Measurements from ENCODE around the gene MYH1. TPM values are rescaled to one million over a fixed set of nuclear protein-coding genes. Genes with fewer than 3 reads are reported as not detected.

The MYH1 gene
- polyA plus RNA-seq, 3 donors, result 0.03 TPM; not detected in 2

DNA sequence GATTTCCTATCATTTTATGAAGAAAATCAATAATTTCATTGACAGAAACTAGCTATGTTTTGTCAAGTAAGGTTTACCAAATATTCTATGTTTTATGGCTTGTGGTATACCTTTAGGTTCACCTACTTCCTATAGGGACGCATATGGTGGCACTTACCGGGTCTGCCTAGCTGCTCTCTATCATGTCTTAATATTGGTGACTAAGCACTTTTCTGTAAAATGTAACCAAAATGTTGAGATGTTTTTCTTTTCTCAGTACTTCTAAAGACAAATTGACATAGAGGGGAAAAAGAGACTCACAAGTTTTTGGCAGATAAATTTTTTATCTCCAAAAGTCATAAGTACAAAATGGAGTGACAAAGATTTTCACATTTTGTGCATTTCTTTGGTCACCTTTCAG, 26.3 kb downstream of the MYH1 start:
- no peak for DNase-seq (ENCODE audit: low read depth in 3 of 3, low spot score in 2 of 3)

DNA sequence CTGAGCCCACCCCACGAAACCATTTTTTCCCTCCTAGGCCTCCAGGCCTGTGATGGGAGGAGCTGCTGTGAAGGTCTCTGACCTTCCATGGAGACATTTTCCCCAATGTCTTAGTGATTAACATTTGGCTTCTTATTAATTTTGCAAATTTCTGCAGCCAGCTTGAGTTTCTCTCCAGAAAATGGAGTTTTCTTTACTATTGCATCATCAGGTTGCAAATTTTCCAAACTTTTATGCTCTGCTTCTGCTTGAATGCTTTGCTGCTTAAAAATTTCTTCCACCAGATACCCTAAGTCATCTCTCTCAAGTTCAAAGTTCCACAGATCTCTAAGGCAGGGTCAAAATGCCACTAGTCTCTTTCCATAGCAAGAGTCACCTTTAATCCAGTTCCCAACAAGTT, 36.1 kb downstream of the MYH1 start:
- DNase-seq (ENCODE audit: low read depth in 3 of 3, low spot score in 2 of 3), result no peak

DNA sequence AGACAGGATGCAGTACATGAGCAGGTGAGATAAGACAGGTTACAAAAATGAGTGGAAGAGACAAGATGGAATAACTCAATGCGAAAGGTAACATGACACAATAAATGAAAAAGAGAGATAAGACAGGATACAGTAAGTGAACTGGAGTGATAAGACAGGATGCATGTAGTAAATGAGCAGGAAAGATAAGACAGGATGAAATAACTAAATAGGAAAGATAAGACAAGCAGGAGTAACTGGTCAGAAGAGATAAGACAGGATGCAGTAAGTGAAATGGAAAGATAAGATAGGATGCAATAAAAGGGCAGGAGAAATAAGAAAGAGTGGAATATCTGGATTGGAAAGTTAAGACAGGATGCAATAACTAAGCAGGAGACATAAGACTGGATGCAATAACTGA, 40.6 kb downstream of the MYH1 start:
- DNase-seq (ENCODE audit: low read depth in 3 of 3, low spot score in 2 of 3), result no peak

DNA sequence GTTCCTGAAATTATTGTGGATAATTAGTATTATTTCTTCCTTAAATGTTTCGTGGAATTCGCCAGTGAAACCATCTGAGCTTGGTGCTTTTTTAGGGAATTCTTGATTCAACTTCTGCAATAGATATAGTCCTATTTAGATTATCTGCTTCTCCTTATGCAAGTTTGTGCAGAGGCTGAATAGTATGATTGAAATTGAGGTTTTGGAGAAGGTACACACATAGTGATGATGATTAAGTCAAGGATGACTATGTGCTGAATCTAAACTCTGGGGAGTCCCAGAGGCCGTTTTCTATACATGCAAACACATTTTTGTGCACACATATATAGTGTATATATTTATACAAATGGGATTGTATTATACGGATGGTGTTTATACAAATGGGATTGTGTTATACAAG, 43.8 kb downstream of the MYH1 start:
- DNase-seq (ENCODE audit: low read depth in 3 of 3, low spot score in 2 of 3), result no peak

GRCh38 chr17:10471858-10472257, 46.5 kb downstream of the MYH1 start:
- DNase-seq (ENCODE audit: low read depth in 3 of 3, low spot score in 2 of 3), result no peak

GRCh38 chr17:10469459-10469858, 48.9 kb downstream of the MYH1 start, which contains the start of gene MYH4:
MYH4 (minus strand) TSS chr17:10469559; CDS start chr17:10466745, 2,814 bp downstream.
- no peak for DNase-seq (ENCODE audit: low read depth in 3 of 3, low spot score in 2 of 3)

GRCh38 chr17:10463402-10463801, 54.9 kb downstream of the MYH1 start:
- no peak for DNase-seq (ENCODE audit: low read depth in 3 of 3, low spot score in 2 of 3)

DNA sequence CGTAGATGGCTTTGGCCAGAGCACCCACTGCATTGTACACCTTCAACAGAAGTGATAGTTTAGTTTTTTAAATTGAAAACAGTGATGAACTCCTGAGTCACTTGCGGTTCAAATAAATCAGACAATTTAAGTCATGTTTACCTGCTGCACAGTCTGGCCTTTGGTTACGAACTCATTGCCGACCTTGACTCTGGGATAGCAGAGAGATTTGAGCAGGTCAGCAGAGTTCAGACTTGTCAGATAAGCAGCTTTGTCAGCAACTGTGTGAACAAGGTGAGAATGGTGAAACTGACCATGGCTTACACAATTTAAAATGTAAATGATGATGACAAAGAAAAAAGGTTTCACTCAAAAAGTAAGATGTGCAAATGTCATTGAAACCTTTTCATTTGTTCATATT, 58.3 kb downstream of the MYH1 start:
- DNase-seq (ENCODE audit: low read depth in 3 of 3, low spot score in 2 of 3), result no peak

GRCh38 chr17:10458701-10459100, 59.6 kb downstream of the MYH1 start:
- no peak for DNase-seq (ENCODE audit: low read depth in 3 of 3, low spot score in 2 of 3)

DNA sequence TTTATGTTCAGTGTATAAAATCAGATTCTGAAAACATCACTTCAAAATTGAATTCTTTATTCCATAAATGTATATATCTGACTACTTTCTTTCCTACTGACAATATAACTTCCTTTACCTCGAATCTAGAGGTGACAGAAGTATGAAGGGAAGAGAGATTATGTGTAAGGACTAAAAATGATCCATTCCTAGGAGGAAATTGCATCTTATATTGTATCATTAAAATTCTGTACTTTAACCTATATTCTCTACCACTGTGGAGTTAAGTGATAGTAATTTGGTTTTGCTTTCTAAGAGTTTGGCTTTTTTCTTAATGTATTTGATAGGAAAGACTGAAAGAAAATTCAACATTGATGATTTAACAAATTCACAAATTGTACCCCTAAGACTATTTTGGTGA, 60.4 kb downstream of the MYH1 start:
- no peak for DNase-seq (ENCODE audit: low read depth in 3 of 3, low spot score in 2 of 3)

DNA sequence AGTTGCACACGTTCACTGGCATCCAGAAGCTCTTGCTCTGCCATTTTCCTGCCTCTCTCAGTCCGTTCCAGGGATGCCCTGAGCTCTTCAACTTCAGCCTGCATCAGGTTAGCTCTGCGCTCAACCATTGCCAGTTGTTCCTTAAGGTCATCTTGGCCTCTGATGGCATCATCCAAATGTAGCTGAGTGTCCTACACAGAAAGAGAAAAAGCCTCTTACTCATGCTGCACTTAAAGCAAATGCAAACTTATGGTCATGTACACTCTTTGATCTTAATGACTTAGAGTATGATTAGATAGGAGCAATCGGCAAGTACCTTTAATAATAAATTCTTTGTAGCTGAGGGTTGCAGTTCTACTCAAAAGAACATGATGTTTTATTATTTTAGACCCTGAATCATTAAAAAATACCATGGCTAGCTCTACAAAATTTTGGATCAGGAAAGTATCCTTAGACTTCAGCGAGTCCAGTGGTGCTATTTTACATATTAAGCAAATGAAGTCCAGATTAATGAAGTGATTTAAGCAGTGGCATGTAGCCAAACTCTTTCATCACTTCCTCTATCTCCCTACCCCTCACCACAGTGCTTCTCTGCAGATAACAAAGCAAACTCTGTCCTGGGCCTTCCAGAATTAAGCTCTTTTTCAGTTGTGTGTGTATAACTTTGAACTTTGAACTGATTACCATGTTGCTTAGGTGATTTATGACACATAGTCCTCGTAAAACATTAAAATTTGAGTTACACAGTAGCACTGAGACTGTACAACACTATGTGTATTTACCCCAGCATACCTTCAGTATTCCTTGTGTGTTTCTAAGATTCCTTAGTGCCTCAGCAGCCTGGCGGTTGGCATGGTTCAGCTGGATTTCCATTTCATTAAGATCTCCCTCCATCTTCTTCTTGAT, 71.1 kb downstream of the MYH1 start:
- DNase-seq (ENCODE audit: low read depth in 3 of 3, low spot score in 2 of 3), result no peak

Other genes starting within 250 kb of the MYH1 start
- under 1 TPM; 0.12 to 0.26 (median 0.14) TPM for gene MYH13, start 145.5 kb downstream of the MYH1 start, polyA plus RNA-seq (ENCODE audit: insufficient read length in 3 of 3)
- gene MYH8, start 96.6 kb downstream of the MYH1 start, polyA plus RNA-seq (ENCODE audit: insufficient read length in 3 of 3), result 1 to 10 TPM in 1 of 3 donors, under 1 TPM in 2; 0.67 to 1.3 (median 0.88) TPM
- gene MYH4, start 49.0 kb downstream of the MYH1 start, polyA plus RNA-seq (ENCODE audit: insufficient read length in 3 of 3), result under 1 TPM; 0.06 to 0.14 (median 0.07) TPM
- gene MYH2, start 31.1 kb upstream of the MYH1 start, polyA plus RNA-seq (ENCODE audit: insufficient read length in 3 of 3), result under 1 TPM in 1 of 3 donors, not detected in 2; 0.03 TPM
- gene MYH3, start 138.8 kb upstream of the MYH1 start, polyA plus RNA-seq (ENCODE audit: insufficient read length in 3 of 3), result 1 to 10 TPM; 1.6 to 3.0 (median 2.9) TPM
- gene SCO1, start 179.0 kb upstream of the MYH1 start, polyA plus RNA-seq (ENCODE audit: insufficient read length in 3 of 3), result 10 to 100 TPM; 37.8 to 40.9 (median 40.0) TPM
- 10 to 100 TPM; 17.1 to 20.9 (median 18.1) TPM for gene ADPRM, start 179.1 kb upstream of the MYH1 start, polyA plus RNA-seq (ENCODE audit: insufficient read length in 3 of 3)
- gene TMEM220, start 211.5 kb upstream of the MYH1 start, polyA plus RNA-seq (ENCODE audit: insufficient read length in 3 of 3), result 10 to 100 TPM in 1 of 3 donors, 1 to 10 TPM in 2; 8.5 to 10.0 (median 8.5) TPM

All from right renal cortex interstitium (tissue), 3 donors.